AG08396 (cell line): ENCODE measurements around the gene HYCC2.
"Not testable (repeated sequence)": the region's sequence is repeated elsewhere in the genome, so short reads cannot be mapped to it uniquely, and the experiment has no call there.

Experiments
- DNase-seq: peaks from one replicate; pipeline ENCODE4 v3.0.0; 2012; ENCODE audit warnings: low spot score, mixed read lengths

The HYCC2 gene

DNA sequence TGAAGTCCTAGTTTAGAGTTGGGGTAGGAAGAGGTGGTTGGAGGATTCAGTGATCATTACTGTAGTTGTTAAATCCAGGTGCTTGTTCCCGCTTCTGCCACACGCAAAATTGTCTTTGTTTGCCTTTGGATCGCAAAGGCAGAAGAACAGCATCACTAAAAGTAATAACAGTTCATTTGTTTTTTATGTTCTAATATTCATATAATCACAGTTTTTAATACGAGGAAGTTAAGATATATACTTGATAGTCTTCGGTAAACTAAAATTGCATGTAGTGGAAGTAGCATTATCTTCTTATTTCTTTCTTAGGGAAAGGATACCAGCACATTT, 695 bp upstream of the HYCC2 start:
- DNase-seq = no peak

DNA sequence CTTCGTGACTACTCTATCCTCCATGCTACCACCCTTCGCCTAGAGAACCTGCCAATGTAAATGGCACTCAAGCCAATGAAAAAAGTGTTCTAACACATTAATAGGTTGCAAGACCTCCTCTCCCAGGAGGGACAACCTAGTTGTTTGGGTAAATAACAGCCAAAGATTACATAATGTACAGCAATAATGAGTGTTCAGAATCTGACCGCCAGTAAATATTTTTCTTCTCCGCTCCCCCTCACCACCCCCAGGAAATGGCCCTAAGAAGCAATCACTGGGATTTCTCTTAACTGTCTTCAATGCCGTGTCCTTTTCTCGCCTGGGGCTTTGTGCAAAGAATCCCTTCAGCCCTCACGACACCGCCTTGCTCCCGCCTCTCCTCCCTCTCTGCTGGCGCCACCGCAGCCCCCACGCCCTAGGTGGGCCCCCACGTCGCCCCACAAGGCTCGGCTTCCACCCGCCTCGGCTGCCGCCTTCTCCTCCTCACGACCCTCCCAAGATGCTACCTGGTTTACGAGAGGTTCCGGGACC, 458 bp downstream of the HYCC2 start:
- peak; percentile 18 for DNase-seq

DNA sequence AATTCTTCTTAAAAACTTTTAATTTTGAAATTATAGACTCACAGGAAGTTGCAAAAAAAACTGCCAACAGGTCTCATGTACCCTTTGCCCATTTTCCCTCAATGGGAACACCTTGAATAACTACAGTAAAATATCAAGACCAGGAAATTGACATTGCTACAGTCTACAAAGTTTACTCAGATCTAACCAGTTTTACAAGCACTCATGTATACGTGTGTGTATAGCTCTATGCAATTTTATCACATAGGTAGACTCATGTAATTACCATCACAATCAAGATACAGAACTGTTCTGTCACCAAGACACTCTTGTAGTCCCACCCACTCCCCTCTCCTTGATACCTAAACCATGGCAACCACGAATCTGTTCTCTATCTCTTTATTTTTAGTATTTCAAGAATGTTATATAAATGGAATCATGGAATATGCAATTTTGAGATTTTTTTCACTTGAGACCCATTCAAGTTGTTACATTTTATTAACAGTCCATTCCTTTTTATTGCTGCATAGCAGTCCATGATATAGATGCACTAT, 6.6 kb downstream of the HYCC2 start:
- DNase-seq = no peak

DNA sequence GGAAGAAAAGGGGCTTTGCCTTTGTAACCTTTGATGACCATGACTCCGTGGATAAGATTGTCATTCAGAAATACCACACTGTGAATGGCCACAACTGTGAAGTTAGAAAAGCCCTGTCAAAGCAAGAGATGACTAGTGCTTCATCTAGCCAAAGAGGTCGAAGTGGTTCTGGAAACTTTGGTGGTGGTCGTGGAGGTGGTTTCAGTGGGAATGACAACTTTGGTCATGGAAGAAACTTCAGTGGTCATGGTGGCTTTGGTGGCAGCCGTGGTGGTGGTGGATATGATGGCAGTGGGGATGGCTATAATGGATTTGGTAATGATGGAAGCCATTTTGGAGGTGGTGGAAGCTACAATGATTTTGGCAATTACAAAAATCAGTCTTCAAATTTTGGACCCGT, 8.0 kb downstream of the HYCC2 start:
- DNase-seq = not testable (repeated sequence)

DNA sequence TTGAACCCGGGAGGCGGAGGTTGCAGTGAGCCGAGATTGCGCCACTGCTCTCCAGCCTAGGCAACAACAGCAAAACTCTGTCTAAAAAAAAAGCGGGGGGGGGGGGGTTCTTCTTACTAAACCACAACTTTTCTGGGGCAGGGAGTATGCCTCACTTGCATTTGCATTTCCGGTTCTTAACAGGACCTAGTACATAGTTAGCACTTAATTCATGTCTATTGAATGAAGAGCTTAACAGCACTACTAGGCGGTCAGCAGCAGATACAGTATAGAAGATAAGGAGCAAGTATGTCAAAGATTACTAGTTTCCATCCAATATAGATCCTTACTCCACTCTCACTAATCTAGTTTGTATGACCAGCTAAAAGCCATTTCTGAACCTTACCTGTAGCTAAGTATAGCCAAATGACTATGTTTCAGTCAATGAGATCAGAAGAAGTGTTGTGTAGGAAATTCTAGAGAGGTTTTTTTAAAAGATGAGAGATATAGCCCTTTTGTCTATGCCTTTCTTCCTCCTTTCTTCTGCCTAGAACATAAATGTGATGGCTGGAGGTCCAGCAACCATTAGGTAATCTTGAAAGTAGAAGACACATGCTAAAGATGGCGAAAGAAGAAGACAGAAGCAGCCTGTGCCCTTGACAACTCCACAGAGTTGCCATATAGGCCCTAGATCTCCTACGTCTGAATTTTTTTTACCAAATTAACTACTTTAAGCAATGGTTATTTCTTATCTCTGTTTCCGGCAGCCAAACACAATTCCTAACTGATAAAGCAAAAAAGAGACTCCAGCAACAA, 11.3 kb downstream of the HYCC2 start:
- no peak for DNase-seq

DNA sequence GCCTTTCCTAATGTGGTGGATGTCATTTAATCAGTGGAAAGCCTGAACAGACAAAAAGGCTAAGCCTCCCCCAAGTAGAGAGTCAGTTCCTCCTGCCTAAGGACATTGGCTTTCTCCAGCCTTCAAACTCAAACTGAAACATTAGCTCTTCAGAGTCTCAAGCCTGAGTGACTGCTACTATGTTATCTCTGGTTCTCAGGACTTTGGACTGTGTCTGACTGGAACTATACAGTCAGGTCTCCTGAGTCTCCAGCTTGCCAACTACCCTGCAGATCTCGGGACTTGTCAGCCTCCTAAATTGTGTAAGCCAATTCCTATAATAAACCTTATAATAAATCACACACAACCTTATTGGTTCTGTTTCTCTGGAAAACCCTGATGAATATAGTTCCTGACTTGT, 12.6 kb downstream of the HYCC2 start:
- no peak for DNase-seq

DNA sequence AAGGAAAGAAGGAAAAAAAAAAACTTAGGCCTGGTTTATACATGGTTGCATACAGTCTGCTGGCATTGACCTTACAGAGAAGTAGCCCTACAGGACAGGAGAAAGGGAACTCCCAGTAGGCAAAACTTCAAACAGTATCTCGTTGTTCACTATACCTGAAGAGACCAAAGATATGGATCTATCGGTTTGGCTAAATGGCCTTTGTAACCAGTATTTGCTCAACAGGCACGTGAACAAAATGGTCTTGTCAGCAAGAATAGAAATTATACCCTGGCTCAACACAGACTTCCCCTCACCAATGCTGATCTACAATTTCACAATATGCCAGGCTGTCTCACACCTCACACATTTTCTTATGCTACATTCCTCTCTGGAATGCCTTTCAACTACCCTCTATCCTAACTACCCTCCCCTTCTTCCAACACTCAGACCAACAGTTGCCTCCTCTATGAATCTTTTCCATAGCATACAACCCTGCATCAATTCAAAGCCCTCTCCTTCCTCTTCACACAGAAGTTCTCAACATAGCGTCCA, 13.7 kb downstream of the HYCC2 start:
- no peak for DNase-seq

DNA sequence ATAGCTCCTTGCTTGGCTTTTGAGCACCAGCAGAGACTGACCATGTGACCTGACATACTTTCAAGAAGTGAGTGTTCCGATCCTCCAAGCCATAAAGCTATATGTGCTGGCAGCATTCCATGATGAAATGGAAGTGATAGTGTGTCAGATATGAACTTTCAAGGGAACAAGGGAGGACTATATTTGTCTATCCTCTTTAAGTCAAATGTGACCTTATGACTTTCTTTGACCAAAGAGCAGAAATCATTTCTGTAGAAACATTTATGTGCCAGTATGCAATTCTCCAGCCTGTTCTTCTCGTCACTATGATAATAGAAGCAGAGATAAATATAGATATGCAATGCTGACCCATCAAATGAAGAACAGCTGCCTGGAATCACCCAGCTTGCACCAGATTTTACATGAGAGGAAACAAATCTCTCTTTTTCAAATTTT, 14.4 kb downstream of the HYCC2 start:
- no peak for DNase-seq

DNA sequence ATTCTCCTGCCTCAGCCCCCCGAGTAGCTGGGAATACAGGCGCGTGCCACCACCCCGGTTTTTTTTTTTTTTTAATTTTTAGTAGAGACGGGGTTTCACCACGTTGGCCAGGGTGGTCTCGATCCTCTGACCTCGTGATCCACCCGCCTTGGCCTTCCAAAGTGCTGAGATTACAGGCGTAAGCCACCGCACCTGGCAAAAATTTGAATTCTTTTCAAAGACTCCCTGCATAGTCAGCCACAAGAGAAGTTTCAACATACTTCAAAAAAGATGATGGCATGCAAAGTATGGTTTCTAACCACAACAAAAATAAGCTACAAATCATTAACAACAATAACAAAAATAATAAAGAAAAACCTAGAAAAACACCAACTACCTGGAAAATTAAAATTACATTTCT, 22.0 kb downstream of the HYCC2 start:
- no peak for DNase-seq

DNA sequence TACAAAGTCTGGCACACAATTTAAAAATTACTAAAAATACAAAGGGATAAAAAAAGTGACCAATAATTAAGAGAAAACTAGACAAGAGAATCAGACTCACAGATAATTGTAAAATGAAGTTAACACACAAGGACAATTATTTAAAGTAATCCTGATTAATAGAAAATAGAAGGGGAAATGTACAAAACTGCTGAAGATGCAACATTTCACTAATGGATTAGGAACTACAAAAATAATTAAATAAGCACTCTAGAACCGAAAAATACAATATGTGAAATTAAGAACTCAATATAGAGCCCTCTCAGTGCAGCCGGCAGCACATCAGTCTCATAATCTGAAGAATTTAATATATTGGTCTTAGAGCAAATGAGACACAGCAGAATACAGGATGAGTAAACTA, 24.6 kb downstream of the HYCC2 start:
- no peak for DNase-seq

DNA sequence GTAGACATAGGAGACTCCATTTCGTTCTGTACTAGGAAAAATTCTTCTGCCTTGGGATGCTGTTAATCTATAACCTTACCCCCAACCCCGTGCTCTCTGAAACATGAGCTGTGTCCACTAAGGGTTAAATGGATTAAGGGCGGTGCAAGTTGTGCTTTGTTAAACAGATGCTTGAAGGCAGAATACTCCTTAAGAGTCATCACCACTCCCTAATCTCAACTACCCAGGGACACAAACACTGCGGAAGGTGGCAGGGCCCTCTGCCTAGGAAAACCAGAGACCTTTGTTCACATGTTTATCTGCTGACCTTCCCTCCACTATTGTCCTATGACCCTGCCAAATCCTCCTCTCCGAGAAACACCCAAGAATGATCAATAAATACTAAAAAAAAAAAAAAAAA, 28.4 kb downstream of the HYCC2 start:
- not testable (repeated sequence) for DNase-seq

DNA sequence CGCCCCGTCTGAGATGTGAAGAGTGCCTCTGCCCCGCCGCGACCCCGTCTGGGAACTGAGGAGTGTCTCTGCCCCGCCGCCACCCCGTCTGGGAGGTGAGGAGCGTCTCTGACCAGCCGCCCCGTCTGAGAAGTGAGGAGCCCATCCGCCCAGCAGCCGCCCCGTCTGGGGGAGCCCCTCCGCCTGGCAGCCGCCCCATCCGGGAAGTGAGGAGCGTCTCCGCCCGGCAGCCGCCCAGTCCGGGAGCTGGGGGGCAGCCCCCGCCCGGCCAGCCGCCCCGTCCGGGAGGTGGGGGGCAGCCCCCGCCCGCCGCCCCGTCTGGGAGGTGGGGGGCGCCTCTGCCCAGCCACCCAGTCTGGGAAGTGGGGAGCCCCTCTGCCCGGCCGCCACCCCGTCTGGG, 29.0 kb downstream of the HYCC2 start:
- not testable (repeated sequence) for DNase-seq

DNA sequence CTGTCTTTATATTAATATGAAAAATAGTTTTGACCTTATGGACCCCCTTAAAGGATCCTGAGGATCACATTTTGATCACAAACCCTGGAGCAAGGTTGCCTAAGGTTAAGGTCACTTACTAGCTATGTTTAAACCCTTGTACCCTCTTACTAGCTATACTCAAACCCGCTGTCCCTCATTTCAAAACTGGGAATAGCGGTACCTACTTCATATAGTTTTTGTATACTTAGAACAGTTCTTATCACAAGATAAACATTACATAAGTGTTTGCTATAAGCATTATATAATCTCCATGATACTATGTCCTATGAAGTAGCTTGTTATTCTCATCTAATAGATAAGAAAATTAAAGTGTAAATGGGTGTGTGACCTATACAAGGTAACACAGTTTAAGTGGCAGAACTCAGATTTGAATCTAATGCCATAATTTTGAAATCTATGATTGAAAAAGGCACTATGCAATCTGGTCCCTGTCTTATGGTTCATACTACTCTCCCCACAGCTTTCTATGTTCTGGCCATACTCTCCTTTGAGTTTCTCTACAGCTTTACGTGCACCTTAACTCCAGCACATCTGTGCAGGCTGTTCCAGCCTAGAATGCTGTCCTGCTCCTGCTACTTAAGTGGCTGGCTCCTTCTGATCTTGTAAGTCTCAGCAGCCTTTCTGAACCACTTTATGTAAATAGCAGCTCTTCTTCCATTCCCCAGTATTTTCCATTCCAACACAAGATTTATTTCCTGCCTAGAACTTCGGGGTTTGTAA, 30.4 kb downstream of the HYCC2 start:
- no peak for DNase-seq

DNA sequence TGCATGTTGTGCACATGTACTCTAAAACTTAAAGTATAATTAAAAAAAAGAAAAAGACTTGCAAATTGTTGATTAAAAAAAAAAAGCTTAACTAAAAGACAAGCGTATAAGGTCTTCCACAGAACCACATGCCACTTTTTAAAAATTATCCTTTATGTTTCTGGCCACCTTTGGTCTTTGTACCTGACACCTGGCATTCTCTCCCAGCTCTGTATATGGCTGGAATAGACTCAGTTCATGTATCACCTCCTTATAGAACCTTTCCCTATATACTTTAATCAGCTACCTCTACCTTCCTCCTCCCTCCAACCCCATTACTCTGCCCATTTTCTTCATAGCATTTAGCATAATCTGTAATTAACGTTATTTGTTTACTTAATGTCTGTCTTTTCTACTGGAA, 32.6 kb downstream of the HYCC2 start:
- no peak for DNase-seq

DNA sequence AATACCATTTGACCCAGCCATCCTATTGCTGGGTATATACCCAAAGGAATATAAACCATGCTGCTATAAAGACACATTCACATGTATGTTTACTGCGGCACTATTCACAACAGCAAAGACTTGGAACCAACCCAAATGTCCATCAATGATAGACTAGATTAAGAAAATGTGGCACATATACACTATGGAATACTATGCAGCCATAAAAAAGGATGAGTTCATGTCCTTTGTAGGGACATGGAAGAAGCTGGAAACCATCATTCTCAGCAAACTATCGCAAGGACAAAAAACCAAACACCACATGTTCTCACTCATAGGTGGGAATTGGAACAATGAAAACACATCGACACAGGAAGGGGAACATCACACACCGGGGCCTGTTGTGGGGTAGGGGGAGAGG, 33.1 kb downstream of the HYCC2 start:
- DNase-seq = not testable (repeated sequence)

DNA sequence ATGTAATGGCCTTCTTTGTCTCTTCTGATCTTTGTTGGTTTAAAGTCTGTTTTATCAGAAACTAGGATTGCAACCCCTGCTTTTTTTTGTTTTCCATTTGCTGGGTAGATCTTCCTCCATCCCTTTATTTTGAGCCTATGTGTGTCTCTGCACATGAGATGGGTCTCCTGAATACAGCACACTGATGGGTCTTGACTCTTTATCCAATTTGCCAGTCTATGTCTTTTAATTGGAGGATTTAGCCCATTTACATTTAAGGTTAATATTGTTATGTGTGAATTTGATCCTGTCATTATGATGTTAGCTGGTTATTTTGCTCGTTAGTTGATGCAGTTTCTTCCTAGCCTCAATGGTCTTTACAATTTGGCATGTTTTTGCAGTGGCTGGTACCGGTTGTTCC, 37.1 kb downstream of the HYCC2 start:
- not testable (repeated sequence) for DNase-seq

DNA sequence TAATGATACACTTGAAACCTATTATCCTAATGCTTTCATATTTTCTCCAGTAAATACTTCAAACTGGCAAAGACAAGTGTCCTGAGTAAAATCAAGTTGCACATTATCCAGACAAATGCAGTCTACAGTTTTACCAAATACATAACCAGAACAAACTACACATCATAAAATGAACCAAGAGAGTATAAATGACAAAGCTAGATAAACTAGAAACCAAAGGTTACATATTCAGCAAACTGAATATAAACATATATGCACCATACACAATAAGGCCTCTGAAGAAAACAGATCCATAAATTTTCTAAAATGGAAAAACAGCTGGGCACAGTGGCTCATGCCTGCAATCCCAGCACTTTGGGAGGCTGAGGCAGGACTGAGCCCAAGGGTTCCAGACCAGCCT, 47.0 kb downstream of the HYCC2 start:
- no peak for DNase-seq

DNA sequence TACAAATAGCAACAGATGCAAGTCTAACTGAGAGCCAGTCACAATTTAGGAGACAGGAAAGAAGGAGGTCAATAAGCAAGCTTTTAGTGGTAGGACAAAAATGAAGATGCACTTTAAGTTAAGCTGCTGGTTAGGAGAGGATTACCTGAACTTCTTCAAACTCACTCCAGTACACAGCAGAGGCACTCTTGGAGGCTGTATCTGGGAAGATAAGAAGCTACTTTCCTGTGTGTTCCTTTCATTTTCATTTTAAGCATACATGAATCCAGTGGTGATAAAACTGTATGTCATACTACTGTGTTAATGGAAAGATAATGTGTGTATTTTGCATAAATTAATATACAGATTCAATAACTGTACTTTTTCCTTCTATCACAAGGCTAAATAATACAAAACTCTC, 49.6 kb downstream of the HYCC2 start:
- DNase-seq = no peak
